GOT3 (cell line): Measurements from ENCODE around the gene ZNF526.

Experiments
- DNase-seq: peaks from one replicate; lab custom pipeline; 2025; ENCODE audit warnings: mixed read lengths; lab: John Stamatoyannopoulos, UW

ZNF526 gene

GRCh38 chr19:42224940-42225717 lies 5.0 kb downstream of the ZNF526 start:
- no peak for DNase-seq

DNA sequence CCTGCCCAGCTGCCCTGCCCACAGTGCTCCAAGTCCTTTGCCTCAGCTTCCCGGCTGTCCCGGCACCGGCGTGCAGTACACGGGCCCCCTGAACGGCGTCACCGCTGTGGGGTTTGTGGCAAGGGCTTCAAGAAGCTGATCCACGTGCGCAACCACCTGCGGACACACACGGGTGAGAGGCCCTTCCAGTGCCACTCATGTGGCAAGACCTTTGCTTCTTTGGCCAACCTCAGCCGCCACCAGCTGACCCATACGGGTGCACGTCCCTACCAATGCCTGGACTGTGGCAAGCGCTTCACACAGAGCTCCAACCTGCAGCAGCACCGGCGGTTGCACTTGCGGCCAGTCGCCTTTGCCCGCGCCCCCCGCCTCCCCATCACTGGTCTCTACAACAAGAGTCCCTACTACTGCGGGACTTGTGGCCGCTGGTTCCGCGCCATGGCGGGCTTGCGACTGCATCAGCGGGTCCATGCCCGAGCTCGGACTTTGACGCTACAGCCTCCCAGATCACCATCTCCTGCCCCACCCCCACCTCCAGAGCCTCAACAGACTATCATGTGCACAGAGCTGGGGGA lies 5.7 kb downstream of the ZNF526 start:
- DNase-seq: no peak

GRCh38 chr19:42226886-42227285 lies 6.8 kb downstream of the ZNF526 start:
- no peak for DNase-seq

DNA sequence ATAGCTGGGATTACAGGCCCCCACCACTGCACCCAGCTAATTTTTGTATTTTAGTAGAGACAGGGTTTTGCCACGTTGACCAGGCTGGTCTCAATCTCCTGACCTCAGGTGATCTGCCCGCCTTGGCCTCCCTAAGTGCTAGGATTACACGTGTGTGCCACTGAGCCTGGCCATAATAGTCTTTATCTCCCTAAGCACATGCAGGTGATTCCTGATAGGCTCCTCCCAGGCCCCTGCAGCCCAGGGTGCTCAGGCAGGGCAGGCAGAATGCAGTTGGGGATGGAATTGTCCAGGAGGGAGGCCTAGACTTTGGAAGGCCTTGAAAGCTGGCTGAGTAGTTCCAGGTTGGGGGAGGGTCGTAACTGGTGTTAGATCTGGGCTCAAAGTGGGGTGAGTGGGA lies 8.5 kb downstream of the ZNF526 start:
- no peak for DNase-seq

DNA sequence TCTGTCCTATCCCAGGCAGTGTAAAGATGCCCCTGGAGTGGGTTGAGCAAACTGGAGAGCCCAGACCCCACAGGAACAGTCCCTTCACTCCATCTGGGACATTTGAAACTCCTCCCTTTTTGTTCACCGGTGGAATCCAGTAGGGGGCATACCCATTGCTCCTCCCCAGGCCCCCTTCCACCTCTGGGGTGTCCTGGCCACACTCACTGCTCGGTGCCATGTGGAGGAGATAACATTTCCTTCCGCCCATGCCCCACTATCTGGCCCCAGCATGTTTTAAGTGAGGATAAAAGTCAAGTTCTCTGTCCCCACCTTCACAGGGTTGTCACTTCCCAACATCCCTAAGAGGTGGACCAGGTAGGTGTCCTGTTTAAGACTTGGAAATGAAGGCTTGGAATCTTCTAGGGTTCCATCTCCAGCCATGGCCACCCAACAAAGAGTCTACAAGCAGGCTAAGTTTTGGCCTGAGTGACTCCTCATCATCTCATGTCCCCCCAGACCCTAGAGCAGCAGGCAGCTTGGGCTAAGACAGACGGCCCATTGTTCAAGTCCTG lies 9.3 kb downstream of the ZNF526 start:
- no peak for DNase-seq

- DNase-seq: no peak
Observed at GRCh38 chr19:42229855-42230351, 9.8 kb downstream of the ZNF526 start.

- no peak for DNase-seq
Observed at GRCh38 chr19:42230571-42230970, 10.5 kb downstream of the ZNF526 start.

- DNase-seq: no peak
Observed at GRCh38 chr19:42232435-42232834, 12.3 kb downstream of the ZNF526 start.

GRCh38 chr19:42233106-42233505 lies 13.0 kb downstream of the ZNF526 start:
- no peak for DNase-seq

DNA sequence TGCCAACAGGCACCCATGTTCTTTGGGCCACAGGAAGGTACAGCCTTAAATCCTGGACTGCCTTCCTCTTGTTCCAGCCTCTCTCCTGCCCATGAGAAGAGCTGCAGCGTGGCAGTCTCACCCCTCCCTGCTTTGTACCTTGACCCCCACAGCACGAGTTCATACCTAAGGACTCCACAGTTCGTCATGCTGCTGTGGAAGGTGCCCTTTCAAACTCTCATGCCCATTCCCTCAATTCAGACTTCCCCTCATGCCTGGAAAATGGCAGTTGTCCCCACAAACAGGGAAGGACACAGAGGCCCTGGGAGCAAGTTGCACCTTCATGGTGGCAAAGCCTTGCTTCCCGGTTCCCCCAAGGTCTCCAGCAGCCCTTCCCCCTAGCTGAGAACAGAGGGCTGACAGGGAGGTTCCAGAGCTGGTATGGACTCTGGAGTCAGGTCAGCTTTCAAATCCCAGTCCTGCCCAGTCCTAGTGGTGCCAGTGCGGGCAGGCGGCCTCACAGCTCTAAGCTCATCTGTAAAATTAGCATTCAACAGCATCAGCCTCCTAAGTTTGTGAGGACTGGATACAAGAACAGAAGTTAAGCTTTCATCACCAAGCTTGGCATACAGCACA lies 13.7 kb downstream of the ZNF526 start:
- no peak for DNase-seq

DNA sequence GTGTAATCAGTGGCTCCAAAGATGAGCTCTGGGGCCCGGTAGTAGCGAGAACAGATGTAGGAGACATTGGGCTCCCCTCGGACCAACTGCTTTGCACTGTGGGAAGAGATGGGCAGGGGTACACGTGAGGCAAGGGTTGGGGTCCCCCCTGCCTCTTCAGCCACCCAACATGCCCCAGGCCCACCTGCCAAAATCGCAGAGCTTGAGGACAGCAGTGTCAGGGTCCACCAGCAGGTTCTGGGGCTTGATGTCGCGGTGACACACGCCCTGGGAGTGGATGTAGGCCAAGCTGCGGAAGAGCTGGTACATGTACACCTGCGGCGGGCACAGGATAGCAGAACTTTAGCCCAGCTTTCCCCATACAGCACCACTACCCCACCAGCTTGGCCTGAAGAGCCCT lies 14.3 kb downstream of the ZNF526 start:
- no peak for DNase-seq

DNA sequence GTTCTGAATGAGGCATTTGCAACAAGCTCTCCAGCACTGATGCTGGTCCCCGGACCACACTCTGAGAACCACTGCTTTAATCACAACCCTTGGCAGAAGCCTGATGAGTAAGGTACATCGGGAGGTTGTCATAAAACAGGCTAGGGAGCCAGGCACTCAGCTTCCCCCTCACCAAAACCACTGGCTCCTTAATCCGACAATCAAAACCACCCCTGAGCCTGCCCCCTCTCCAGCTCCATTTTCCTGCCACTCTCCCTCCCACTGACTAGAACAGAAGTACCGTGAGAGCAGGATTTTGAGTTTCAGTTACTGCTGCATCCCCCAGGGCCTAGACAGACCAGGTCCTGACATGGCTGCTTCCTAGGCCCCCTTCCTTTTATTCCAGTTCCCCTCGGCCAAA lies 15.1 kb downstream of the ZNF526 start:
- DNase-seq: no peak

- DNase-seq: no peak
Observed at GRCh38 chr19:42239544-42240220, 19.6 kb downstream of the ZNF526 start.

DNA sequence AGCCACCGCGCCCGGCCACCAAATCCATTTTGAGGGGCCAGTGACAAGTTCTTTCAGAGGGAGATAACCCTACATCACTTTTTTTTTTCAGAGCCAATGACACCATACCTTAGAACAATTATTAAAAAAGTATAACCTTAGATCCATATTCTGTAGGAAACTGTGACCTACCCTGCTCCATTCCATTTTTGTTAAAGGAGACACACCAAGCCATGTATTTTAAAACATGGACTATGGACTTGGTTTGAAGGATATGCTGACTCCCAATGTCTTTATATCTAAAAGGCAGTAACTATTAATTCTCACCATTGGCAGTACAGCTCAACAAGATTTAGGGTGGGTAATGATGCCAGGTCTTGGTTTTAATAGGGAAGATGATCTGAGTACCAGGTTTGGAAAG lies 21.2 kb downstream of the ZNF526 start:
- DNase-seq: no peak

DNA sequence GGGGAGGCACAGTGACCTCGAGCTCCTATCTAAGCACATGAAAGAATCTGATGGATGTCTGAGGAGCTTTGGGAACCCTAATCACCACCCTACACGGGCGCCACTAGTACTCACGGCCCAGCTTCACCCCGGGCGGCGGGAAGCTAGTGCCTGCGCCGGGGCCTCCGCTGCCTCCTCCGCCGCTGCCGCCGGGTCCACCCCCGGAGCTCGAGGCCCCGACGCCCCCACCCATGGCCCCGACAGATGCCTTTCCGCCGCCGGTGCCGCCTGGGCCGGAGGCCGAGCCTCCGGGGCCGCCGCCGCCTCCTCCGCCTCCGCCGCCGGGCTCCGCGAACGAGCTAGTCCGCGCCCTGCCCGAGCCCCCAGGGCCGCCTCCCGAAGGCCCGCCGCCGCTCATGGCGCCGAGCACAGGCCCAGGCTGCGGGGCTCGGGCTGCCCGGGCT lies 22.0 kb downstream of the ZNF526 start:
- DNase-seq: no peak

DNA sequence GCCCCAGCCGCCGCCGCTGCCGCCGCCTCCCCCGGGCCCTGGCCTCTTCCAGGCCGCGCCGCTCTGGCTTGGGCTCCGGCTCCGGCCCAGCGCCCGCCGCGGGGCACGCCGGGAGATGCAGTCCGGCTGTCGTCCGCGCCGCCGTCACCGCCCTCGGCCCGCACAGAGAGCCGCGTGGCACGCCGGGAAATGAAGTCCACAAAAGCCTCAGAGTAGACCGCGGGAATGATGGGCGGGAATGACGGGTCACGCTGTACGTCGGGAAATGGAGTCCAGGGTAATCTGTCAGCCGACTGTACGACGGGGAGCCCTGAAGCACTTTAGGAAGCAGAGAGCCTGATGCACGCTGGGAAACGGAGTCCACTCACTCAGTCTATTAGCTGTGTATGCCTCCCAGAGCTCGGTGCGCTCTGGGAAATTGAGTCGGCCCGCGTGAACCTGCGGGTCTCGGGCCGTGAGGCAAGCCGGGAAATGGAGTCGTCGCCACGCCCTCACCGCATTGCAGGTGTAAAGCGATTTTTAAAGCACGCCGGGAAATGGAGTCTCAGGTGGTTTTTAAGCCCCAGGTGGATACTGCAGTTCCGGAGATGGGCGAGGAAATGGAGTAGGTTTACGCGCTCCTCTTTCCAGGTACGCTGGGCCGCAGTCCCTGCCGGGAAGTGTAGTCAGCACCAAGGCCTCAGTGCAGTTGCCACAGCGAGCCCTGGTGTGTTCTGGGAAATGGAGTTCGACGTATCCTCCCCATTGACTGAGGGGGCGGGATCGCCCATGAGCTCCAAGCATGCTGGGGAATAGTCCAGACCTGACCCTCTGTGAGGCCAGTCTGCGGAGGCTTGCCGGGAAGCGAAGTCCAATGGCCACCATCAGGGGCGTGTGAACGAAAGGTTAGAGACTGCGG lies 22.6 kb downstream of the ZNF526 start, which contains the start of gene GSK3A:
TSS of gene GSK3A (minus strand) at position 91 of the 898 bp plus-strand sequence. CDS start 137 bp downstream, outside the sequence.
- DNase-seq: peak; percentile 94

DNA sequence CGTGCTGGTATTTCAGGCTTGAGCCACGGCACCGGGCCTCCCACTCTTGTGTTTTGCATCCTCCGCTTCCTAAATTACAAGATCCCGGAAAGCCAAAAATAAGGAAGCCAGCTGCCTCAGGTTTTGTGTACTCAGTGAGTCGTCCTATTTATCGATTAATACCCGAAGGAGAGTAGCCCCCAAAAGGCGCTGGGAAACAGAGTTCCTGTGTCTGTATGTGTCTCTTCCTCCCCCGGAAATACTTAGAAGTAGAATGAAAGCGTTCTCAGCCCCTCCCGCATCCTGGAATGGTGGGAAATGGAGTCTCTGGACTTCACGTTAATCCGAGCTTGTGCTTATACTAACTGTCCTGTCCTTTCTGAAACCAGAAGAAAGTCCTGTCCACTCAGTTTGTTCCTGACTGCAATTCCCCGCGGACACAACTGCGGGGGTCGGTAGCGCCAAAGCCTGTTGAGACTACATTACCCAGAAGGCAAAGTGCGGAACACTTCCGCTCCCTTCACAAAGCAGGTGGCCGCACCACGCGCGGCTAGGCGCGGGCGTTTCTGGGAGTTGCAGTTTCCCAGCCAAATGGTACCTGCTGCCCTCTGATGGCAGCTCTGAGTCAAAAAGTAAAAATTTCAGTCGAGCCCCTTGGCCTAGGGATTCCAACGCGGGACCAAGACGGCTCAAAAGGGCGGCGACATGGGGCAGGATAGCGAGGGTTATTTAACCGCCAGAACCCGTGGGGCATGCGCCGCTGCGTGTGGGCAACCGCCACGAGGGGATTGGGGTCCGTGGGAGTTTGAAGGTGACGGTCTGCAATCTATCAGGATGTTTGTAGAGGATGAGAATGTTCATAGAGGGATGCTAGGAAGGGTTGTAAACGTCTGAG lies 24.5 kb downstream of the ZNF526 start:
- peak; percentile 72 for DNase-seq

DNA sequence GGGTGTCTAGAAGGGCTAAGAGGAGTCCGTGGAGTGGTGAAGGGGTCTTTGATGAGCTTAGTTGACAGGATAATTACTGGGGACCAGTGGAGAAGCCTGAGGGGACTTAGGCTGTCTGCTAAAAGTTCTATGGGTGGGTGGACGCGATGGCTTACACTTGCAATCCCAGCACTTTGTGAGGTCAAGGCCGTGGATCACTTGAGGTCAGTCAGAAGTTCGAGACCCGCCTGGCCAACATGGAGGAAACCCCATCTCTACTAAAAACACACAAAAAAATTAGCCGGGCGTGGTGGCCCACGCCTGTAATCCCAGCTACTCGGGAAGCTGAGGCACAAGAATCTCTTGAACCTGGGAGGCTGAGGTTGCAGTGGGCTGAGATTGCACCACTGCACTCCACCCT lies 25.1 kb downstream of the ZNF526 start:
- no peak for DNase-seq

DNA sequence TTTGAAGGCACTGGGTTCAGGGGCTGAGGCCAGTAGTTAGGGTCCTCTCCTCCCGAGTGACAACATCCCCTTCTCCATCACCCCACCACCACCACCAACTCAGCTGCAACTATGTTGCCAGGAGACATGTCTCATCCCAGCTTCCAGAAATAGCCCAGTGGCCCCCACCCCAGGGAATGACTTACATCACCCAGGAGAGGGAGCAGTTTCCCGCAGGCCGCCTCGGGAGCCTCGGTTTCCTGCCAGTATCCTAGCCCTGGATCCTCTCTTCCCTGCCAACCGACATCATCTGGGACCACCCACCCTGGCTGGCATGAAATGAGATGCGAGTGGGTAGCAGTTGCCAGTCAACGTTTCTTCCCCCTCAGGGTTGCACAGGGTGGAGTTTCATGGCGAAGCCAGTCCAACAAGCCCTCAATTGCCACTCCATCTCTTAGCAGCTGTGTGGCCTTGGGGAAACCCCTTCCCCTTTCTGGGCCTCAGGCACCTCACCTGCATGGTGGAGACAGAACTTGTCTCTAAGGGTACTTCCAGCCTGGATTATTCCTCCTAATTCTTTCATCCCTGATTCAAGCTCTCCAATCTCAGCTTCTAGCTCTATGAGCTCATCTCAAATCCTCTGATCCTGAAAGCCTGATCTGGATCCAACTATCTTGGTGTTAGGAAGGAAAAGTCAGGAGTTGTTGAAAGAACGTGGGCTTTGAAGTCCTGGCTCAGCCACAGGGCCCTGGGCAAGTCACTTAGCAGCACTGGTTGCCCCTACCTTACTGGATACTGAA lies 26.2 kb downstream of the ZNF526 start:
- no peak for DNase-seq
